ENCODE measurements around the gene SPO11.

SPO11 gene

DNA sequence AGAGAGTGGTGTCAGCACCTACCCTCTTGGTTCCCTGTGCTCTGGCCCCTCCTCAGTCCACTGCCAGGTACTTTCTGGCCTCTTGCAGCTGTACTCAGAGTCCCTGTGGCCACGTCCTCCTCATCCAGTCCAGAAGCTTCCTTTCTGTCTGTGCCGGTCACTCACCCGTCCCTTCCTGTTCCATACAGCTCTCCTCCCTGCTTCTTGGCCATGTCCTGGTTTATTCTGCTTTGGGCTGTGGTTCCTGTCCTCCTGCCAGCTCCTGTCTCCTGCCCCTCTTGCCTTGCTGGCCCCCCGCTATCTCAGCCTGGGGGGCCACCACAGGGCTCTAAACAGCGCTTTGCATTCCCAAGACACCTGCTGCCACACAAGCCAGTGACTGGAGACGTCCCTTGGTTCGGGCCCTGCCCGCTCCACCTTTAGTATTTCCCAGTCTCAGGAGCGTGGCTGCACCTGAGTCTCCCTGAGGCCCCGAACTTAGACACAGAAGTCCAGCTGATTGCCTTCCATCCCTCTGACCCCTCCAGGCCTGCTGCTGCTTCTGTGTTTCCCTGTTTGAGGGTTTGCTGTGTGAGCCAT is 46.1 kb downstream of the SPO11 start:
- TF ChIP-seq, protein P1, sequence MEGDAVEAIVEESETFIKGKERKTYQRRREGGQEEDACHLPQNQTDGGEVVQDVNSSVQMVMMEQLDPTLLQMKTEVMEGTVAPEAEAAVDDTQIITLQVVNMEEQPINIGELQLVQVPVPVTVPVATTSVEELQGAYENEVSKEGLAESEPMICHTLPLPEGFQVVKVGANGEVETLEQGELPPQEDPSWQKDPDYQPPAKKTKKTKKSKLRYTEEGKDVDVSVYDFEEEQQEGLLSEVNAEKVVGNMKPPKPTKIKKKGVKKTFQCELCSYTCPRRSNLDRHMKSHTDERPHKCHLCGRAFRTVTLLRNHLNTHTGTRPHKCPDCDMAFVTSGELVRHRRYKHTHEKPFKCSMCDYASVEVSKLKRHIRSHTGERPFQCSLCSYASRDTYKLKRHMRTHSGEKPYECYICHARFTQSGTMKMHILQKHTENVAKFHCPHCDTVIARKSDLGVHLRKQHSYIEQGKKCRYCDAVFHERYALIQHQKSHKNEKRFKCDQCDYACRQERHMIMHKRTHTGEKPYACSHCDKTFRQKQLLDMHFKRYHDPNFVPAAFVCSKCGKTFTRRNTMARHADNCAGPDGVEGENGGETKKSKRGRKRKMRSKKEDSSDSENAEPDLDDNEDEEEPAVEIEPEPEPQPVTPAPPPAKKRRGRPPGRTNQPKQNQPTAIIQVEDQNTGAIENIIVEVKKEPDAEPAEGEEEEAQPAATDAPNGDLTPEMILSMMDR (IDR thresholded peaks at IDR 0.05; ENCODE audit: low read depth, low read length, missing control alignments): no peak
- no peak overlapping the region for H3K27ac ChIP-seq
- no peak for DNase-seq
- in situ Hi-C loops (cut with HindIII; ENCODE audit: low pct_ligation_motif_present, low sequenced_read_pairs): no loop called here
- no peaks in the 10 kb centered on the region for H3K27me3 ChIP-seq (replicated peaks)
- H3K36me3 ChIP-seq (replicated peaks): peaks cover 40% of the 10 kb centered on the region
- H3K4me3 ChIP-seq (ENCODE audit: low read depth, low read length): no peak overlapping the region

DNA sequence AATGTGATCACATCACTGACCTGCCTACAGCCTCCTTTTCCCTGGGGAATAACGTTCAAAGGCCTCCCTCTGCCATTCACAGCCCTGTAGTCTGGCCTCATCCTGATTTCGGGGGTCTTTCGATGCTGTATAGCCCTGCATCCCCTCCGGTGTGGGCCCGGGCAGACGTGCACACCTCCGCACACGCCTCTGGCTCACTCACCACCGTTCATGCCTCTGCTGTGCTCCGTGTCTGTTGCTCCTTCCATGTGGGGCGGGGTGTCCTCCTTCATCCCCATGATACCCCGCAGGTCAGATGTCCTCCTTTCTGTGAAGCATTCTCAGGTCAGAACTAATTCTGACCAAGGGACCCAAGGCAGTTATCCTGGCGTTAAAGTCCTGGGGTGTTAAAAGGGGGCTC is 47.7 kb downstream of the SPO11 start:
- Histone ChIP-seq H3K36me3 (replicated peaks) (peaks cover 25% of the 10 kb centered on the region), H3K27me3 (replicated peaks) (no peaks in the 10 kb centered on the region), H3K4me3 (ENCODE audit: low read depth, low read length) (no peak overlapping the region), H3K27ac (no peak overlapping the region)
- in situ Hi-C loops (cut with HindIII; ENCODE audit: low pct_ligation_motif_present, low sequenced_read_pairs): no loop called here
- TF ChIP-seq, protein P1 (IDR thresholded peaks at IDR 0.05; ENCODE audit: low read depth, low read length, missing control alignments): no peak
- no peak for DNase-seq

GRCh38 chr20:57378107-57378506 is 48.5 kb downstream of the SPO11 start:
- Histone ChIP-seq H3K36me3 (replicated peaks) (peaks cover 20% of the 10 kb centered on the region), H3K27ac (no peak overlapping the region)
- in situ Hi-C loops (cut with HindIII; ENCODE audit: low pct_ligation_motif_present, low sequenced_read_pairs): no loop called here

DNA sequence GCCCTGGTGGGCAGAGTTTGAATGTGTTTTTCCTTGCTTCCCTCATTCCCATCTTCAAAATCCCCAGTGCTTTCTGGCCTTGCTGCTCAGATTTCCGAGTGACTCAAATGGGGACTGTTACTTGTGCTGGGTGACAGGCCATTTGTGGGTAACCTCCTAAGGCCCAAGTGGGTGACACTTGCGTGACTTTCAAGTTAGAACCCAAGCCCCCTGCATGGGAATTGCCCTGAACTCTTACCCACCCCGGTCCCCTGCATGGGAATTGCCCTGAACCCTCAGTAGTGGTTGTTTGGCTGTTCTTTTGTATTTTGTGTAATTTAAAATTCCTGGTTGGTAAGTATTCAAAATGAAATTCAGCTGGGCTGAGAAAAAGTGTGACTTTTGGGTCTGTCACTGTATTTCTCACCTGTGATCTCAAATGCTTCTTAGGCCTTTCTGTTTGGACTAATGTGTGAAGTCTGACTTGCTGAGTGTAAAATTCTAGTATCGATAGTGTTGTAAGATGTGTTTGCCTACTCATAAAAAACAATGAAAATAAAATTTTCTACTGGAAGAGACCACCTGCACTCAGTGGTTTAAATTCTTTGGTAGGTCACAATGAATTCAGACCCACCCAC is 49.2 kb downstream of the SPO11 start:
- in situ Hi-C loops (cut with HindIII; ENCODE audit: low pct_ligation_motif_present, low sequenced_read_pairs): no loop called here
- TF ChIP-seq, protein P1 (IDR thresholded peaks at IDR 0.05; ENCODE audit: low read depth, low read length, missing control alignments): no peak
- DNase-seq: no peak
- Histone ChIP-seq H3K4me3 (ENCODE audit: low read depth, low read length) (no peak overlapping the region), H3K36me3 (replicated peaks) (peaks cover 17% of the 10 kb centered on the region), H3K27me3 (replicated peaks) (no peaks in the 10 kb centered on the region), H3K27ac (no peak overlapping the region)

More at GRCh38 chr20:57378107-57378506, 48.5 kb downstream of the SPO11 start:
- Histone ChIP-seq H3K4me3 (ENCODE audit: low read depth, low read length) (no peak overlapping the region), H3K27me3 (replicated peaks) (no peaks in the 10 kb centered on the region)
- TF ChIP-seq, protein P1 (IDR thresholded peaks at IDR 0.05; ENCODE audit: low read depth, low read length, missing control alignments): no peak
- no peak for DNase-seq

- no peak overlapping the region for H3K4me3 ChIP-seq (ENCODE audit: low read depth, low read length)
- no peaks in the 10 kb centered on the region for H3K27me3 ChIP-seq (replicated peaks)
- DNase-seq: no peak
- in situ Hi-C loops (cut with HindIII; ENCODE audit: low pct_ligation_motif_present, low sequenced_read_pairs): no loop called here
- no peak overlapping the region for H3K27ac ChIP-seq
- TF ChIP-seq, protein P1 (IDR thresholded peaks at IDR 0.05; ENCODE audit: low read depth, low read length, missing control alignments): no peak
- peaks cover 14% of the 10 kb centered on the region for H3K36me3 ChIP-seq (replicated peaks)
Observed at GRCh38 chr20:57379263-57379647, 49.7 kb downstream of the SPO11 start.

All from brain microvascular endothelial cell (primary cell).